Measurements from ENCODE around the gene FLNA. TPM values are rescaled to one million over a fixed set of nuclear protein-coding genes. Genes with fewer than 3 reads are reported as not detected.

Gene FLNA
- total and polyA plus RNA-seq, 3 donors from 2014 or later: 400 to 532 (median 474) TPM

DNA sequence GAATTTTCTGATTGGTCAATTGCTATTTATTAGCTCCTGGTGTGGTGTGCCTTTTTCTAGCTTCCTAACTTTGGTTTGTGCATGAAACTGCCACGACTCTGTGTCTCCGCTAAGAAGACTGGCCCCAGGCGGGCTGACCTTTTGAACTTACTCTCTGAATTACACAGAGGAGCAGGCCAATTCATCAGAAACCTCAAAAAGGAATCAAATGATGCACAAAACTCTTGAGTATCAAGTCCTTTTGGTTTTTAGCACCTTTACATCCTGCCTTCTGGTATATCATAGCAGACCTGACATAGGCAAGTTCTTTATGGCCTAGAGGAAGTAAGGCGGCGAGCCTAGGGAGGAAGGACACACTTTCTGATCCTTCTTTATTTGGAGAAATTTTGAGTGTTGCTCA, 61.3 kb downstream of the FLNA start:
- no peak overlapping the region for H3K4me3 ChIP-seq
- DNase-seq: no peak
- no peak for TF ChIP-seq CTCF (IDR thresholded peaks at IDR 0.05)
- no peak for TF ChIP-seq POLR2A (IDR thresholded peaks at IDR 0.05)
- no peaks in the 10 kb centered on the region for H3K4me1 ChIP-seq
- H3K9me3 ChIP-seq: no peaks in the 10 kb centered on the region
- H3K27ac ChIP-seq: no peak overlapping the region
- H3K36me3 ChIP-seq (ENCODE audit: low read depth, missing control alignments): no peaks in the 10 kb centered on the region
- intact Hi-C loops (cut with DNase I; ENCODE audit: low total_unique reads): no loop called here
- no peaks in the 10 kb centered on the region for H3K27me3 ChIP-seq
- 85 to 91% methylated on average over 5 of the region's 5 CpGs for WGBS, 2 donors

- H3K36me3 ChIP-seq (ENCODE audit: low read depth, missing control alignments): no peaks in the 10 kb centered on the region
- 91 to 98% methylated on average over 6 to 7 of the region's 7 CpGs for WGBS, 2 donors
- TF ChIP-seq CTCF (IDR thresholded peaks at IDR 0.05) (no peak), POLR2A (IDR thresholded peaks at IDR 0.05) (no peak)
Observed at GRCh38 chrX:154312116-154312515, 62.3 kb downstream of the FLNA start.

DNA sequence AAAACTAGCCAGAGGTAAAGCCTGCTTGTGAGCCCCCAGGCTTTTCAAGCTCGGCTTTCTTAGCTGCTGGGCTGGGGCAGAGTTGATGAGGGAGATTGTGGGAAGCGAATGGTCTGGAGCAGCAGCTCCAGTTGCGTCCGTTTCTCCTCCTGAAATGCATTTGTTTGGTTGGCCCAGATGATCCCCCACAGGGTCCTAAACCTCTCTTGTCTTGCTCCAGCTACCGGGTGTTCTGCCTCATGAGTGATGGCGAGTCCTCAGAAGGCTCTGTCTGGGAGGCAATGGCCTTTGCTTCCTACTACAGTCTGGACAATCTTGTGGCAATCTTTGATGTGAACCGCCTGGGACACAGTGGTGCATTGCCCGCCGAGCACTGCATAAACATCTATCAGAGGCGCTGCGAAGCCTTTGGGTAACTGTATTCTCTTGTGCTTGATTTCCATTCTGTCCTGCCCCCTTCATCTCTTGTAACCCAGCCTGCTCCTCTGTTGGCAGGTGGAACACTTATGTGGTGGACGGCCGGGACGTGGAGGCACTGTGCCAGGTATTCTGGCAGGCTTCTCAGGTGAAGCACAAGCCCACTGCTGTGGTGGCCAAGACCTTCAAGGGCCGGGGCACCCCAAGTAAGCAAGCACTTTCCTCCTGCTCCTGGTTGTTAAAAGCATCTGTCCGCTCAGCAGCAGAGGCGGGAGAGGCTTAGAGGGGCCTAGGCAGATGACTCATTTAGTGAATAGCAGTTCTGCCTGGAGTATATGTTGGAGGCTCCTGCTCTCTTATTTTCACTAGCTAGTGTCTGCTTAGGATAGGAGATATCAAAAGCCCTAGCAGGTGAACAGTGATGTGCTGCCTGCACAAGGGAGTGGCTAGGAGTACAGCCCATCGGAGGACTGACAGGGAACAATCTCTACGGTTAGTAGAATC, 63.6 kb downstream of the FLNA start:
- Histone ChIP-seq H3K27ac (no peak overlapping the region), H3K4me3 (no peak overlapping the region), H3K36me3 (ENCODE audit: low read depth, missing control alignments) (no peaks in the 10 kb centered on the region), H3K27me3 (no peaks in the 10 kb centered on the region), H3K9me3 (no peaks in the 10 kb centered on the region), H3K4me1 (no peaks in the 10 kb centered on the region)
- WGBS, 2 donors: 90 to 94% methylated on average over 9 to 17 of the region's 19 CpGs
- no peak for DNase-seq
- intact Hi-C loops (cut with DNase I; ENCODE audit: low total_unique reads): no loop called here
- TF ChIP-seq CTCF (IDR thresholded peaks at IDR 0.05): no peak
- TF ChIP-seq POLR2A (IDR thresholded peaks at IDR 0.05): no peak

More at GRCh38 chrX:154312116-154312515, 62.3 kb downstream of the FLNA start:
- Histone ChIP-seq H3K4me1 (no peaks in the 10 kb centered on the region), H3K27ac (no peak overlapping the region), H3K9me3 (no peaks in the 10 kb centered on the region), H3K27me3 (no peaks in the 10 kb centered on the region), H3K4me3 (no peak overlapping the region)
- intact Hi-C loops (cut with DNase I; ENCODE audit: low total_unique reads): no loop called here
- DNase-seq: no peak

DNA sequence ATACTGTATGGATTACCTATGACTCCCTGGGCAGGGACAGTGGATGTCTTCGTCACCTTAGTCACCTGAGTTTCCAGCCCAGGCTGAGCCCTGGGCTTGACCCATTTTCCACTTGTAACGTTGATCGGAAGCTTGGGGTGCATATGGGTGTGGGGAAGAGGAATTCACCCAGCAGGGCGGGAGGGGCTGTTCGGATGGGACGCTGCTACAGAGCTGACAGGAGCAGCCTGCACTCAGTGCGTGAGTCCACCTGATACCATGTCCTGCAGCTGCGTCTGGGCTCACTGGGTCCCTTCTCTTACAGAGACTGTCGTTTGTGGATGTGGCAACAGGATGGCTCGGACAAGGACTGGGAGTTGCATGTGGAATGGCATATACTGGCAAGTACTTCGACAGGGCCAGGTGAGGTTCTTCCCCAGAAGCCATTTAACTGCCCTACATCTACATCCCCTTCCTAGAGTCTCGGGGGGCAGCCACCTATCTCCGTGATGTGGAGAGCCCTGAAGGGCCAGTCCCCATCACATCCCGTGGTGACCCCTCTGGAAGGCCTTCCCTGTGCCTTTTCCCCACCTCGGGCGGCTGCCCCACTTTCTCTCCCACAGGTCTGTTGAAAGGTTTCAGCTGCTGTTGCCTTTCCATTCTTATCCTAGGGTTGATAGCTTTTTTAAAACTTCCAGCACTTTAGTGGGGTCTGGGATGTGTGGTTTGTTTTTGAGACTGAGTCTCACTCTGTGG, 65.2 kb downstream of the FLNA start:
- Histone ChIP-seq H3K9me3 (no peaks in the 10 kb centered on the region), H3K27ac (no peak overlapping the region), H3K36me3 (ENCODE audit: low read depth, missing control alignments) (no peaks in the 10 kb centered on the region), H3K4me1 (no peaks in the 10 kb centered on the region), H3K4me3 (no peak overlapping the region), H3K27me3 (no peaks in the 10 kb centered on the region)
- no peak for DNase-seq
- 93% methylated on average over 3 to 16 of the region's 16 CpGs for WGBS, 2 donors
- intact Hi-C loops (cut with DNase I; ENCODE audit: low total_unique reads): no loop called here
- TF ChIP-seq CTCF (IDR thresholded peaks at IDR 0.05): no peak
- TF ChIP-seq POLR2A (IDR thresholded peaks at IDR 0.05): no peak

All from testis (tissue), 3 donors.